Upper lobe of left lung (tissue), 4 donors: ENCODE results near the gene JAG2.

Experiments used
- CTCF ChIP-seq, 6 experiments: fragments of 450-650 bp in 4 of 6; fragments of 200-600 bp in 2 of 6; sonication (generic) in 2 of 6; IDR thresholded peaks; one replicate each; pipeline ENCODE4 v1.5.1; 2016 to 2019; ENCODE audit warnings: antibody characterized with exemption in 6 of 6
- EP300 ChIP-seq, 4 donors: sonication (generic); formaldehyde crosslinking; IDR thresholded peaks; one replicate each; pipeline ENCODE4 v1.5.1; 2017; ENCODE audit warnings: antibody characterized with exemption in 4 of 4, control low read depth in 2 of 4
- POLR2A ChIP-seq, 4 donors: fragments of 450-650 bp; IDR thresholded peaks; one replicate each; pipeline ENCODE4 v1.5.1; 2016 to 2017; ENCODE audit warnings: antibody characterized with exemption in 4 of 4, mild to moderate bottlenecking in 2 of 4

- peak in 2 of 6 experiments; percentile 23 to 27 for TF ChIP-seq CTCF (IDR thresholded peaks at IDR 0.05)
- TF ChIP-seq EP300 (IDR thresholded peaks at IDR 0.05): no peak
- TF ChIP-seq POLR2A (IDR thresholded peaks at IDR 0.05): peak in 1 of 4 donors; percentile 55
Observed at GRCh38 chr14:105180592-105181548, 12.3 kb upstream of the JAG2 start, which contains the start of gene NUDT14.
